RWPE2 (cell line): ENCODE data around the gene DCBLD2.

ENCODE experiments used
- ATAC-seq: fragments of 200-7000 bp; cut with Tn5 transposase; 3 replicates; pipeline ENCODE4 v1.9.1; 2021; ENCODE audit warnings: low read depth
- DNase-seq: peaks from one replicate; pipeline ENCODE4 v3.0.0-alpha.2; 2020; ENCODE audit warnings: low spot score
- H3K27ac ChIP-seq: fragments of 450-650 bp; 2 replicates; pipeline ENCODE4 v1.5.1; 2017; ENCODE audit warnings: mild to moderate bottlenecking; ENCODE audit not compliant: poor library complexity, severe bottlenecking
- H3K27me3 ChIP-seq: fragments of 250-450 bp; sonication (Bioruptor Pico); 2 replicates; pipeline ENCODE4 v1.5.1; 2021; ENCODE audit warnings: mild to moderate bottlenecking, moderate library complexity; ENCODE audit not compliant: insufficient read depth, poor library complexity, severe bottlenecking
- H3K36me3 ChIP-seq: fragments of 250-450 bp; sonication (Bioruptor Pico); 2 replicates; pipeline ENCODE4 v1.5.1; 2020; ENCODE audit warnings: low read depth, mild to moderate bottlenecking, moderate library complexity
- H3K4me1 ChIP-seq: fragments of 250-450 bp; sonication (Bioruptor Pico); 2 replicates; pipeline ENCODE4 v1.5.1; 2021; ENCODE audit warnings: mild to moderate bottlenecking, moderate library complexity; ENCODE audit not compliant: insufficient read depth, poor library complexity, severe bottlenecking
- H3K4me3 ChIP-seq: fragments of 250-450 bp; sonication (Bioruptor Pico); 2 replicates; pipeline ENCODE4 v1.5.1; 2021; ENCODE audit warnings: mild to moderate bottlenecking, moderate library complexity; ENCODE audit not compliant: severe bottlenecking
- H3K9me3 ChIP-seq: fragments of 250-450 bp; sonication (Bioruptor Pico); 2 replicates; pipeline ENCODE4 v1.5.1; 2021; ENCODE audit warnings: mild to moderate bottlenecking, moderate library complexity; ENCODE audit not compliant: severe bottlenecking
- CTCF ChIP-seq: fragments of 450-650 bp; IDR thresholded peaks from one replicate; pipeline ENCODE4 v1.5.1; 2017; ENCODE audit warnings: mild to moderate bottlenecking, moderate library complexity; ENCODE audit not compliant: poor library complexity, severe bottlenecking

DCBLD2 gene

GRCh38 chr3:98780343-98780742 lies 121.2 kb downstream of the DCBLD2 start:
- ATAC-seq, result no peak
- Histone ChIP-seq H3K27ac (no peak overlapping the region), H3K4me3 (no peak overlapping the region), H3K9me3 (no peaks in the 10 kb centered on the region), H3K27me3 (no peaks in the 10 kb centered on the region), H3K4me1 (peaks cover 30% of the 10 kb centered on the region), H3K36me3 (no peaks in the 10 kb centered on the region)
- DNase-seq, result no peak
- no peak for TF ChIP-seq CTCF

- Histone ChIP-seq H3K4me1 (peaks cover 24% of the 10 kb centered on the region), H3K27ac (peak overlapping the region; percentile 58), H3K27me3 (no peaks in the 10 kb centered on the region), H3K36me3 (no peaks in the 10 kb centered on the region), H3K9me3 (no peaks in the 10 kb centered on the region), H3K4me3 (no peak overlapping the region)
- TF ChIP-seq CTCF, result no peak
- ATAC-seq (no peak), DNase-seq (no peak)
Observed at GRCh38 chr3:98779541-98780335, 121.8 kb downstream of the DCBLD2 start.

- no peaks in the 10 kb centered on the region for H3K9me3 ChIP-seq
- peak overlapping the region; percentile 58 for H3K27ac ChIP-seq
- DNase-seq (no peak), ATAC-seq (peak; percentile 86)
- TF ChIP-seq CTCF, result no peak
- H3K27me3 ChIP-seq, result no peaks in the 10 kb centered on the region
- no peaks in the 10 kb centered on the region for H3K36me3 ChIP-seq
- H3K4me3 ChIP-seq, result no peak overlapping the region
- peaks cover 20% of the 10 kb centered on the region for H3K4me1 ChIP-seq
Observed at GRCh38 chr3:98778852-98779413, 122.6 kb downstream of the DCBLD2 start.

GRCh38 chr3:98778383-98778782 lies 123.1 kb downstream of the DCBLD2 start:
- ATAC-seq, result peak; percentile 22
- Histone ChIP-seq H3K9me3 (no peaks in the 10 kb centered on the region), H3K27ac (peak overlapping the region; percentile 58), H3K36me3 (no peaks in the 10 kb centered on the region), H3K4me3 (no peak overlapping the region), H3K4me1 (peaks cover 20% of the 10 kb centered on the region), H3K27me3 (no peaks in the 10 kb centered on the region)
- no peak for DNase-seq
- TF ChIP-seq CTCF, result no peak

- peak overlapping the region; percentile 58 for H3K27ac ChIP-seq
- peak; percentile 21 for TF ChIP-seq CTCF
- H3K36me3 ChIP-seq, result no peaks in the 10 kb centered on the region
- H3K27me3 ChIP-seq, result no peaks in the 10 kb centered on the region
- ATAC-seq (peak; percentile 37), DNase-seq (no peak)
- H3K9me3 ChIP-seq, result no peaks in the 10 kb centered on the region
- H3K4me3 ChIP-seq, result no peak overlapping the region
- peaks cover 20% of the 10 kb centered on the region for H3K4me1 ChIP-seq
Observed at GRCh38 chr3:98777801-98778220, 123.7 kb downstream of the DCBLD2 start.
